Tibial artery (tissue), 4 donors: Measurements from ENCODE around the gene NUAK1.
A peak's percentile ranks its signal among the peaks of the same experiment; 100 is the strongest.

Source experiments
- DNase-seq, 2 donors: peaks; one replicate each; pipeline ENCODE4 v3.0.0-alpha.2; 2019
- H3K27ac ChIP-seq, 2 donors: fragments of 200-600 bp; sonication (generic) in 1 of 2; 1 replicate in 1 of 2; 2 replicates in 1 of 2; pipeline ENCODE4 v1.5.1; 2018 to 2019; ENCODE audit warnings: mild to moderate bottlenecking in 1 of 2
- H3K27me3 ChIP-seq, 2 donors: fragments of 200-600 bp; sonication (generic) in 1 of 2; one replicate each; pipeline versions ENCODE4 v1.5.1 to v1.6.0; 2016 to 2019
- H3K36me3 ChIP-seq, 3 donors: fragments of 200-600 bp; sonication (generic) in 2 of 3; one replicate each; pipeline ENCODE4 v1.5.1; 2016 to 2019; ENCODE audit warnings: mild to moderate bottlenecking in 2 of 3
- H3K4me1 ChIP-seq, 4 donors: fragments of 200-600 bp; sonication (generic) in 2 of 4; 1 replicate in 3 of 4; 2 replicates in 1 of 4; pipeline ENCODE4 v1.5.1; 2016 to 2019
- H3K4me3 ChIP-seq, 2 donors: fragments of 200-600 bp; sonication (generic) in 1 of 2; 1 replicate in 1 of 2; 2 replicates in 1 of 2; pipeline ENCODE4 v1.5.1; 2018 to 2019; ENCODE audit warnings: mild to moderate bottlenecking in 2 of 2
- H3K9me3 ChIP-seq, 3 donors: fragments of 200-600 bp; sonication (generic) in 1 of 3; one replicate each; pipeline ENCODE4 v1.5.1; 2016 to 2019
- intact Hi-C: fragments of 100-400 bp; cut with DNase I; formaldehyde crosslinking; loops from one replicate; pipeline ENCODE4 v1.15.0; 2023; ENCODE audit warnings: low total_unique reads
- TF ChIP-seq, protein P1 (sequence below), 2 experiments: fragments of 200-600 bp in 1 of 2; fragments of 450-650 bp in 1 of 2; IDR thresholded peaks; one replicate each; pipeline ENCODE4 v1.5.1; 2017 to 2019; ENCODE audit warnings: antibody characterized with exemption in 2 of 2, mild to moderate bottlenecking in 1 of 2, moderate library complexity in 1 of 2

The NUAK1 gene

DNA sequence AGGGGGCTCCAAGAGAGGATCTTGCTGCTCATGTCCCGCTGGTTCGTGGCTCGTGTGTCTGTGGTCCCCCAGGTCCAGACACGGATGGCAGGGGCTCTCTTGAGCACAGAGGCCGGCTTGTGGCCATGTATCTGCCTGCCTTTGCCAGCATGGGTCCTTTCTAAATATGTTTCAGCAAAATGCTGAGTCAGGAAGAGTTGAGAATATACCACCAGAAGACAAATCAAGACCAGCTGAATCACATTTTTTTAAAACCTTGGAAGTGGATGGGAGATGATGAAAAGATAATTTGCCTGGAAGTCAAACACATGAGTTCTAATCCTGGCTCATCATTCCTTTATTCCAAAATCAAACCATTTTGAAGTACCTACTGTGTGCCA is 58.0 kb downstream of the NUAK1 start:
- TF ChIP-seq, protein P1, sequence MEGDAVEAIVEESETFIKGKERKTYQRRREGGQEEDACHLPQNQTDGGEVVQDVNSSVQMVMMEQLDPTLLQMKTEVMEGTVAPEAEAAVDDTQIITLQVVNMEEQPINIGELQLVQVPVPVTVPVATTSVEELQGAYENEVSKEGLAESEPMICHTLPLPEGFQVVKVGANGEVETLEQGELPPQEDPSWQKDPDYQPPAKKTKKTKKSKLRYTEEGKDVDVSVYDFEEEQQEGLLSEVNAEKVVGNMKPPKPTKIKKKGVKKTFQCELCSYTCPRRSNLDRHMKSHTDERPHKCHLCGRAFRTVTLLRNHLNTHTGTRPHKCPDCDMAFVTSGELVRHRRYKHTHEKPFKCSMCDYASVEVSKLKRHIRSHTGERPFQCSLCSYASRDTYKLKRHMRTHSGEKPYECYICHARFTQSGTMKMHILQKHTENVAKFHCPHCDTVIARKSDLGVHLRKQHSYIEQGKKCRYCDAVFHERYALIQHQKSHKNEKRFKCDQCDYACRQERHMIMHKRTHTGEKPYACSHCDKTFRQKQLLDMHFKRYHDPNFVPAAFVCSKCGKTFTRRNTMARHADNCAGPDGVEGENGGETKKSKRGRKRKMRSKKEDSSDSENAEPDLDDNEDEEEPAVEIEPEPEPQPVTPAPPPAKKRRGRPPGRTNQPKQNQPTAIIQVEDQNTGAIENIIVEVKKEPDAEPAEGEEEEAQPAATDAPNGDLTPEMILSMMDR (IDR thresholded peaks at IDR 0.05): no peak
- peaks cover 0 to 5% (median 4%) of the 10 kb centered on the region in 3 donors for H3K36me3 ChIP-seq
- intact Hi-C loops: loop anchor here (5.0 kb wide), 1 partner anchor 57 kb away; the partner anchor contains the start of gene NUAK1
- H3K4me3 ChIP-seq: no peak overlapping the region
- H3K27me3 ChIP-seq: no peaks in the 10 kb centered on the region
- peaks cover 4 to 95% (median 79%) of the 10 kb centered on the region in 4 donors for H3K4me1 ChIP-seq
- H3K9me3 ChIP-seq: no peaks in the 10 kb centered on the region
- no peak for DNase-seq
- peak overlapping the region; percentile 78 to 86 for H3K27ac ChIP-seq

DNA sequence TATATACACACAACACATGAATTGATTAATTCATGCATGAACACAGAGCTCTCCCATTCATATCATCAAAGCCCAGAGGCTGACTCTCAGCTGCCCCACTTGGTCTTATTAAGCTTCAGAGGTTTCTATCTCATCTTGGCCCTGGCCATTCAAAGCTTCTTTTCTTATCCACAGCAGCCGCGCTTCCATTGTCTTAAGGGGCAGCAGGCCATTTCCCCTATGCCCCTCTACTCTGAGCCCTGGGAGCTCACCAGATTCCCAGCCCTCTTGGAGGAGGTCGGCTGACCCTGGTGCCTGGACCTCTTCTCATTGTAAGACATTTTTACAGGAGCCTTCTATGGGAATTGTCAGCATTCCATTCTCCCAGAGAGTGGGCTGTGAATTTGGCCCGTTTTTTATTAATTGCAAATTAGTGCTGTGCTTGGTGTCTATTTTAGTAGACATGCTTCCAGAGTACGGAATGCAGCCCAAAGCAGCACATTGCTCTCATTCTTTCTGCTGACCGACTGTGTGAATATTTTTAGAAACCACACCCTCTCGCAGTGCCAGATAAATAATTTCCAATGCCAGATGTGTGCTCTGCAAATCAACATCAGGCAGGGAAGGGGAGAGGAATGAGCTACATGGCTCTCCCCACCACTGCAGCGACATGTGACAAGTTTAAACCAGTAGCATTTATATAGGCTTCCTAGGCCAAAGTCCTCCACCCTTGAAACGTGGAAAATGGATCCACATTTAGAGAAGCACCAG is 58.5 kb downstream of the NUAK1 start:
- Histone ChIP-seq H3K4me1 (peaks cover 4 to 95% (median 79%) of the 10 kb centered on the region in 4 donors), H3K36me3 (peaks cover 0 to 5% (median 4%) of the 10 kb centered on the region in 3 donors), H3K27me3 (no peaks in the 10 kb centered on the region), H3K4me3 (no peak overlapping the region), H3K27ac (peak overlapping the region; percentile 78 to 86), H3K9me3 (no peaks in the 10 kb centered on the region)
- TF ChIP-seq, protein P1 (IDR thresholded peaks at IDR 0.05): no peak
- intact Hi-C loops: loop anchor here (5.0 kb wide), 1 partner anchor 57 kb away; the partner anchor contains the start of gene NUAK1
- peak; percentile 40 to 73 for DNase-seq

DNA sequence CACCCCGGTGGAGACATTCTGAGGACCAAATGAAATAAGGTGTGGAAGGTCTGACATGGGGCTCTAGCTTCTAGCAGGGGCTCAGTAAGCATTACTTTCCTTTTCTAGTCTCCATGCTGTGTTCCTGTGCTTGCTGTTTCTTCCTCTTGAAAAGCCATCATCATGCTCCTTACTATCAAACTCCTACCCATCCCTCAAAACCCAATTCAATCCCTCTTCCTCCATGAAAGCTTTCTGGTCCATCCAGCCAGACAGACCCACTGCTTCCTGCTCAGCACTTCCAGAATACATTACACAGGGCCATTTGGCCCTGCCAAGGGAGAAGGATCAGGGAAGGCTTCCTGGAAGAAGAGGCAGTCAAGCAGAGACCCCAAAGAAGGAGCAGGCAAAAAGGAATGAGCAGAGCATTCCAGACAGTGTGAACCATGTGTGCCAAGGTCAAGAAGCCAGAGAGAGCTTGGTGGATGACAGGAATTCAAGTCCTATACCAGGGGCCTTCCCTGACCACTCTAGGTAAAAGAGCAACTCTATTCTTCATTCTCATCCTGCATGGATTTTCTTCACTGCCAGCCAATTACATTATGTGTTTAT is 59.5 kb downstream of the NUAK1 start:
- no peak overlapping the region for H3K4me3 ChIP-seq
- DNase-seq: no peak
- H3K36me3 ChIP-seq: peaks cover 0 to 5% (median 4%) of the 10 kb centered on the region in 3 donors
- peak overlapping the region; percentile 78 to 86 for H3K27ac ChIP-seq
- peaks cover 2 to 95% (median 79%) of the 10 kb centered on the region in 4 donors for H3K4me1 ChIP-seq
- no peaks in the 10 kb centered on the region for H3K27me3 ChIP-seq
- TF ChIP-seq, protein P1 (IDR thresholded peaks at IDR 0.05): no peak
- no peaks in the 10 kb centered on the region for H3K9me3 ChIP-seq
- intact Hi-C loops: loop anchor here (10.0 kb wide), 1 partner anchor 54 kb away; no protein-coding TSS in a partner anchor

DNA sequence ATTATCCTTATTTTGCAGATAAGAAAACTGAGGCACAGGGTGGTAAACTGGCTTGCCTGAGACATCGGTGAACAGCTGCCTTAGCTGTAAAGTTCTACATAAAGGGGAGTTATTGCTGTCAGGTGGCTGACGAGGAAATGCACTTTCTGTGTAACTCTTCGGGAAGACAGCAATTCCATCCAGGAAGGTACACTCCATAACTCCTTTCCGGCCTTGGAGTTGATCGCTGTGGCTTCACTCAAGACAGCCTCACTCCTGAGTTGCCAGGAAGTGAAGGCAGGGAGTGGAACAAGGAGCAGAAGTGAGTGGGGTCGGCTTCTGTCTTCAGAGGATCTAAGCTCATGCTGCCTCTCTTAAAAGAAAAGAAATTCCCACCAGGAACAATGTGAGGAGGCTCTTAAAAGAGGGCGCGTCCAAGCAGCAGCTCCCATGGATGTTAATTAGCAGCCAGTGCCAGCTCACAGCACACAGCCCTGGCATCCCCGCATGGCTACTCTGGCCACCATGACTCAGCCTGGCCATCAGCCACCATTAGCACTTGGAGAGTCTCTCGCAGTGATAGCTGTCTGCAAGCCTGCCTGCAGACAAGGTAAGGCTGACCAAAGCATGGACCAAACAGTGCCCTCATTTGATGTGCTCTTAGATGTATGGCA is 60.3 kb downstream of the NUAK1 start:
- Histone ChIP-seq H3K4me1 (peaks cover 0 to 94% (median 72%) of the 10 kb centered on the region in 4 donors), H3K9me3 (no peaks in the 10 kb centered on the region), H3K27ac (peak overlapping the region; percentile 78 to 86), H3K27me3 (no peaks in the 10 kb centered on the region), H3K4me3 (no peak overlapping the region), H3K36me3 (peaks cover 0 to 4% (median 1%) of the 10 kb centered on the region in 3 donors)
- peak; percentile 66 to 82 for DNase-seq
- TF ChIP-seq, protein P1 (IDR thresholded peaks at IDR 0.05): no peak
- intact Hi-C loops: loop anchor here (10.0 kb wide), 1 partner anchor 54 kb away; no protein-coding TSS in a partner anchor

DNA sequence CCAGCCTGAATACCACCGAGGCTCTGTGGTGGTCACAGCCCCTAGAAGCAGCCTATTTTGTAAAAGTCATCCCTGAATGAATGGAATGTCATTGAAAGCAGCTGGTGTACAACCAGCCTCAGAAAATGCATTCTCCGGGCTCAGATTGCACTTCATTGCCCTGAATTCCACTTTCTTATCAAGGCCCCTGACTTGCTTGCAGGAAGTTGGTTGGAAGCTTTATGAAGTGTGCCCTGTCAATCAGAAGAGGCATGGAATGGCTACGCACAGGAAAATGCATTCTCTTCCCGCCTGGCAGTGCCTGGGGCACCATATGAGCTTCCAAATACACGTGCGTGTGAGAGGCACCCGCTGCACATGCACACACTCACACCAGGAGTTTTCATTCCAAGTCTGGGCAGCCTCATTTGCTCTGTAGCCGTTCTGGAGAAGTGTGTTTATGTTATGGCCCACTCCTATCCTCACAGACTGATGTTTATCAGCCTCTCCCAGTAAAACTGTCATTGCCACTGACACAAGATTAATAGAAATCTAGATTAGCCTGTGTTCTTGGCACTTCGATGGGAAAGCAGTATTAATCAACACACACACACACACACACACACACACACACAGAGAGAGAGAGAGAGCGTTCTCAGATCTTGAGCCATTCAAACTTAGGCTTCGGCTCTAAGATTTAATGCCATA is 63.9 kb downstream of the NUAK1 start:
- Histone ChIP-seq H3K9me3 (no peaks in the 10 kb centered on the region), H3K27ac (peak overlapping the region; percentile 46 to 78), H3K4me3 (no peak overlapping the region), H3K4me1 (peaks cover 0 to 91% (median 62%) of the 10 kb centered on the region in 4 donors), H3K27me3 (no peaks in the 10 kb centered on the region), H3K36me3 (peaks cover 0 to 4% (median 4%) of the 10 kb centered on the region in 3 donors)
- intact Hi-C loops: loop anchor here (10.0 kb wide), 1 partner anchor 50 kb away; no protein-coding TSS in a partner anchor
- TF ChIP-seq, protein P1 (IDR thresholded peaks at IDR 0.05): no peak
- no peak for DNase-seq
